WTC11 (cell line): ENCODE data around the gene NFKB1. TPM values are rescaled to one million over a fixed set of nuclear protein-coding genes. Genes with fewer than 3 reads are reported as not detected.

Source experiments
- ATAC-seq: fragments of 200-7000 bp; cut with Tn5 transposase; 2 replicates; pipeline ENCODE4 v1.10.0; 2021; ENCODE audit warnings: mild to moderate bottlenecking, moderate library complexity
- CTCF ChIA-PET: fragments of 300-600 bp; sonication (Branson Sonifier 250); formaldehyde crosslinking; loops from one replicate; lab custom pipeline; 2021; ENCODE audit warnings: antibody characterized with exemption; lab: Charles Lee
- POLR2A ChIA-PET: fragments of 350-600 bp; sonication (Branson Sonifier 250); formaldehyde crosslinking; loops from one replicate; lab custom pipeline; 2021; ENCODE audit warnings: antibody characterized with exemption; lab: Charles Lee
- DNase-seq: peaks from one replicate; pipeline ENCODE4 v3.0.0; 2021; ENCODE audit warnings: low spot score
- H3K27ac Mint-ChIP-seq: 2 replicates; pipeline ENCODE4 v1.8.0; 2021; ENCODE audit warnings: mixed read lengths
- H3K27me3 Mint-ChIP-seq: 2 replicates; pipeline ENCODE4 v1.8.0; 2021; ENCODE audit warnings: low read depth, mild to moderate bottlenecking, moderate library complexity, mixed read lengths
- H3K36me3 Mint-ChIP-seq: 2 replicates; pipeline ENCODE4 v1.8.0; 2021; ENCODE audit warnings: mixed read lengths
- H3K4me1 Mint-ChIP-seq: 2 replicates; pipeline ENCODE4 v1.8.0; 2022; ENCODE audit warnings: mixed read lengths
- H3K4me3 Mint-ChIP-seq: 2 replicates; pipeline ENCODE4 v1.8.0; 2021; ENCODE audit warnings: mild to moderate bottlenecking, moderate library complexity, mixed read lengths
- H3K9me3 Mint-ChIP-seq: 2 replicates; pipeline ENCODE4 v1.8.0; 2021; ENCODE audit warnings: mixed read lengths
- ATF2 ChIP-seq: sonication (generic); formaldehyde crosslinking; IDR thresholded peaks from 2 replicates; pipeline ENCODE4 v1.8.1; 2022; ENCODE audit warnings: low read depth, missing genetic modification reagents, borderline replicate concordance
- ATF6 ChIP-seq: sonication (generic); formaldehyde crosslinking; IDR thresholded peaks from 2 replicates; pipeline ENCODE4 v1.8.1; 2023; ENCODE audit warnings: mild to moderate bottlenecking, missing genetic modification reagents
- CBFB ChIP-seq: sonication (generic); formaldehyde crosslinking; IDR thresholded peaks from 2 replicates; pipeline ENCODE4 v1.8.1; 2022; ENCODE audit warnings: mild to moderate bottlenecking, low read depth, missing genetic modification reagents
- CREM ChIP-seq: sonication (generic); formaldehyde crosslinking; IDR thresholded peaks from 2 replicates; pipeline ENCODE4 v1.8.1; 2022; ENCODE audit warnings: mild to moderate bottlenecking, missing genetic modification reagents, moderate library complexity
- FOXJ3 ChIP-seq: sonication (generic); formaldehyde crosslinking; IDR thresholded peaks from 2 replicates; pipeline ENCODE4 v1.9.0; 2021; ENCODE audit warnings: missing genetic modification reagents, mild to moderate bottlenecking, borderline replicate concordance
- FOXP4 ChIP-seq: sonication (generic); formaldehyde crosslinking; IDR thresholded peaks from 2 replicates; pipeline ENCODE4 v1.8.0; 2022; ENCODE audit warnings: mild to moderate bottlenecking, missing genetic modification reagents
- HMGXB4 ChIP-seq: sonication (generic); formaldehyde crosslinking; IDR thresholded peaks from 2 replicates; pipeline ENCODE4 v1.8.1; 2023; ENCODE audit warnings: mild to moderate bottlenecking, moderate library complexity, missing genetic modification reagents
- MXD4 ChIP-seq: fragments of 250-450 bp; sonication (Bioruptor Pico); IDR thresholded peaks from 2 replicates; pipeline ENCODE4 v1.8.0; 2021; ENCODE audit warnings: mild to moderate bottlenecking, moderate library complexity, borderline replicate concordance
- NFYB ChIP-seq: sonication (generic); formaldehyde crosslinking; conservative IDR thresholded peaks from 2 replicates; pipeline ENCODE4 v1.8.0; 2022; ENCODE audit warnings: low read depth, missing genetic modification reagents
- PRRX2 ChIP-seq: fragments of 250-450 bp; sonication (Bioruptor Pico); IDR thresholded peaks from 2 replicates; pipeline ENCODE4 v1.8.0; 2021; ENCODE audit warnings: mild to moderate bottlenecking
- ZNF263 ChIP-seq: sonication (generic); formaldehyde crosslinking; IDR thresholded peaks from 2 replicates; pipeline ENCODE4 v1.8.1; 2022; ENCODE audit warnings: low read depth, mild to moderate bottlenecking, moderate library complexity, missing genetic modification reagents
- ZNF281 ChIP-seq: sonication (generic); formaldehyde crosslinking; IDR thresholded peaks from 2 replicates; pipeline ENCODE4 v1.8.0; 2023; ENCODE audit warnings: mild to moderate bottlenecking, missing genetic modification reagents
- ZNF416 ChIP-seq: fragments of 250-450 bp; sonication (Bioruptor Pico); IDR thresholded peaks from 2 replicates; pipeline ENCODE4 v1.9.0; 2021; ENCODE audit warnings: mild to moderate bottlenecking, inconsistent platforms
- ZNF671 ChIP-seq: fragments of 250-450 bp; sonication (Bioruptor Pico); IDR thresholded peaks from 2 replicates; pipeline ENCODE4 v1.8.0; 2021; ENCODE audit warnings: mild to moderate bottlenecking
- total RNA-seq: library from RNA; stranded (reverse); gene quantifications from 3 replicates; pipeline ENCODE4 v1.2.3, GENCODE V29; 2021
- TF ChIP-seq, protein P1 (sequence below): sonication (generic); formaldehyde crosslinking; IDR thresholded peaks from 2 replicates; pipeline ENCODE4 v1.8.0; 2022; ENCODE audit warnings: missing genetic modification reagents
- TF ChIP-seq, protein P2 (sequence below): sonication (generic); formaldehyde crosslinking; IDR thresholded peaks from 2 replicates; pipeline ENCODE4 v1.8.1; 2023; ENCODE audit warnings: mild to moderate bottlenecking, missing genetic modification reagents, moderate library complexity
- TF ChIP-seq, protein P3 (sequence below): sonication (generic); formaldehyde crosslinking; IDR thresholded peaks from 2 replicates; pipeline ENCODE4 v1.8.0; 2022; ENCODE audit warnings: mild to moderate bottlenecking, missing genetic modification reagents
- TF ChIP-seq, protein P4 (sequence below): fragments of 250-450 bp; sonication (Bioruptor Pico); conservative IDR thresholded peaks from 2 replicates; pipeline ENCODE4 v1.9.0; 2021; ENCODE audit warnings: mild to moderate bottlenecking

NFKB1 gene
- total RNA-seq, 1 experiment from 2014 or later, result 5.6 TPM

- TF ChIP-seq, protein P1, sequence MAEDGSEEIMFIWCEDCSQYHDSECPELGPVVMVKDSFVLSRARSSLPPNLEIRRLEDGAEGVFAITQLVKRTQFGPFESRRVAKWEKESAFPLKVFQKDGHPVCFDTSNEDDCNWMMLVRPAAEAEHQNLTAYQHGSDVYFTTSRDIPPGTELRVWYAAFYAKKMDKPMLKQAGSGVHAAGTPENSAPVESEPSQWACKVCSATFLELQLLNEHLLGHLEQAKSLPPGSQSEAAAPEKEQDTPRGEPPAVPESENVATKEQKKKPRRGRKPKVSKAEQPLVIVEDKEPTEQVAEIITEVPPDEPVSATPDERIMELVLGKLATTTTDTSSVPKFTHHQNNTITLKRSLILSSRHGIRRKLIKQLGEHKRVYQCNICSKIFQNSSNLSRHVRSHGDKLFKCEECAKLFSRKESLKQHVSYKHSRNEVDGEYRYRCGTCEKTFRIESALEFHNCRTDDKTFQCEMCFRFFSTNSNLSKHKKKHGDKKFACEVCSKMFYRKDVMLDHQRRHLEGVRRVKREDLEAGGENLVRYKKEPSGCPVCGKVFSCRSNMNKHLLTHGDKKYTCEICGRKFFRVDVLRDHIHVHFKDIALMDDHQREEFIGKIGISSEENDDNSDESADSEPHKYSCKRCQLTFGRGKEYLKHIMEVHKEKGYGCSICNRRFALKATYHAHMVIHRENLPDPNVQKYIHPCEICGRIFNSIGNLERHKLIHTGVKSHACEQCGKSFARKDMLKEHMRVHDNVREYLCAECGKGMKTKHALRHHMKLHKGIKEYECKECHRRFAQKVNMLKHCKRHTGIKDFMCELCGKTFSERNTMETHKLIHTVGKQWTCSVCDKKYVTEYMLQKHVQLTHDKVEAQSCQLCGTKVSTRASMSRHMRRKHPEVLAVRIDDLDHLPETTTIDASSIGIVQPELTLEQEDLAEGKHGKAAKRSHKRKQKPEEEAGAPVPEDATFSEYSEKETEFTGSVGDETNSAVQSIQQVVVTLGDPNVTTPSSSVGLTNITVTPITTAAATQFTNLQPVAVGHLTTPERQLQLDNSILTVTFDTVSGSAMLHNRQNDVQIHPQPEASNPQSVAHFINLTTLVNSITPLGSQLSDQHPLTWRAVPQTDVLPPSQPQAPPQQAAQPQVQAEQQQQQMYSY (CRISPR knock-in tag), result no peak
- no peak for TF ChIP-seq ZNF671
- TF ChIP-seq, protein P2, sequence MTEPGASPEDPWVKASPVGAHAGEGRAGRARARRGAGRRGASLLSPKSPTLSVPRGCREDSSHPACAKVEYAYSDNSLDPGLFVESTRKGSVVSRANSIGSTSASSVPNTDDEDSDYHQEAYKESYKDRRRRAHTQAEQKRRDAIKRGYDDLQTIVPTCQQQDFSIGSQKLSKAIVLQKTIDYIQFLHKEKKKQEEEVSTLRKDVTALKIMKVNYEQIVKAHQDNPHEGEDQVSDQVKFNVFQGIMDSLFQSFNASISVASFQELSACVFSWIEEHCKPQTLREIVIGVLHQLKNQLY (CRISPR knock-in tag), result no peak
Observed at GRCh38 chr4:102505708-102506107, 4.5 kb downstream of the NFKB1 start (continued).

GRCh38 chr4:102506523-102506922, 5.4 kb downstream of the NFKB1 start:
- POLR2A ChIA-PET, result no interaction called here
- no peaks in the 10 kb centered on the region for H3K27me3 Mint-ChIP-seq
- CTCF ChIA-PET, result no interaction called here
- no peak for TF ChIP-seq HMGXB4 (CRISPR knock-in tag)
- no peak for TF ChIP-seq ATF6 (CRISPR knock-in tag)
- TF ChIP-seq ZNF281 (CRISPR knock-in tag), result no peak
- TF ChIP-seq, protein P3, sequence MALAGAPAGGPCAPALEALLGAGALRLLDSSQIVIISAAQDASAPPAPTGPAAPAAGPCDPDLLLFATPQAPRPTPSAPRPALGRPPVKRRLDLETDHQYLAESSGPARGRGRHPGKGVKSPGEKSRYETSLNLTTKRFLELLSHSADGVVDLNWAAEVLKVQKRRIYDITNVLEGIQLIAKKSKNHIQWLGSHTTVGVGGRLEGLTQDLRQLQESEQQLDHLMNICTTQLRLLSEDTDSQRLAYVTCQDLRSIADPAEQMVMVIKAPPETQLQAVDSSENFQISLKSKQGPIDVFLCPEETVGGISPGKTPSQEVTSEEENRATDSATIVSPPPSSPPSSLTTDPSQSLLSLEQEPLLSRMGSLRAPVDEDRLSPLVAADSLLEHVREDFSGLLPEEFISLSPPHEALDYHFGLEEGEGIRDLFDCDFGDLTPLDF, result no peak
- TF ChIP-seq NFYB (CRISPR knock-in tag), result no peak
- TF ChIP-seq CREM, result no peak
- TF ChIP-seq ZNF263 (CRISPR knock-in tag), result no peak
- TF ChIP-seq, protein P4, sequence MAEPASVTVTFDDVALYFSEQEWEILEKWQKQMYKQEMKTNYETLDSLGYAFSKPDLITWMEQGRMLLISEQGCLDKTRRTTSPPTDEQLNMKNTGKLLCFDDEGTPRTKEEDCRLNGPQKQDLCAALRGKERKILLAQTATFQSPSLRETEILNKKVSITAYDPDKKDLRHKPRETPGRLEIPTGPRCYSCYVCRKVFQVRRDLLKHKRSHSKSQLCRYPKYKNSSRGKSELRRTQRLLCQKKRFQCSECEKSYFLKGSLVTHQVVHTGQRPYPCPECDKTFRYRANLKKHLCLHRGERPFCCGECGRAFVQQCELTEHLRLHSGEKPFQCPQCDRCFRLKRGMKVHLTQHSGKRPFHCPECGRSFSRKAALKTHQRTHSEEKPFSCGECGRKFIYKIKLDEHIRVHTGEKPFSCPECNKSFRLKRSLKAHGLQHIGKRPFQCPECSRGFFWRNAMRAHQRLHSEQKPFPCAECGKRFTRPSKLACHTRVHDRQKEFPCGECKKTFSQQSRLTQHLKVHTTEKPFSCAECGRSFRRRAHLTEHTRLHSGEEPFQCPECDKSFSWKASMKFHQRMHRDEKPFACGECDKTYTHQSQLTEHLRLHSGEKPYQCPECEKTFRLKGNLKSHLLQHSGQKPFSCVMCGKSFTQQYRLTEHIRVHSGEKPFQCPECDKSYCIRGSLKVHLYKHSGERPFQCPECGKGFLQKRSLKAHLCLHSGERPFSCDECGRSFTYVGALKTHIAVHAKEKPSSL (CRISPR knock-in tag), result no peak
- TF ChIP-seq FOXJ3 (CRISPR knock-in tag), result no peak
- no peak for TF ChIP-seq CBFB (CRISPR knock-in tag)
- TF ChIP-seq MXD4, result no peak
- TF ChIP-seq ZNF416 (CRISPR knock-in tag), result no peak
- no peak for TF ChIP-seq PRRX2 (CRISPR knock-in tag)
- TF ChIP-seq ATF2 (CRISPR knock-in tag), result no peak
- no peak for TF ChIP-seq FOXP4

More at GRCh38 chr4:102506523-102506922, 5.4 kb downstream of the NFKB1 start:
- H3K27ac Mint-ChIP-seq, result no peak overlapping the region
- DNase-seq, result no peak
- no peak for ATAC-seq
- H3K4me3 Mint-ChIP-seq, result no peak overlapping the region
- no peaks in the 10 kb centered on the region for H3K9me3 Mint-ChIP-seq
- H3K4me1 Mint-ChIP-seq, result peaks cover 11% of the 10 kb centered on the region
- no peaks in the 10 kb centered on the region for H3K36me3 Mint-ChIP-seq
